Heart right ventricle (tissue), 16 donors: ENCODE data around the gene BOD1. TPM values are rescaled to one million over a fixed set of nuclear protein-coding genes. Genes with fewer than 3 reads are reported as not detected.

Experiments
- ATAC-seq, 8 donors: fragments of 200-7000 bp; cut with Tn5 transposase; one replicate each; pipeline ENCODE4 v1.9.1; 2020; ENCODE audit warnings: mild to moderate bottlenecking in 8 of 8, moderate library complexity in 8 of 8, moderate number of reproducible peaks in 1 of 8
- DNase-seq, 2 donors: peaks; one replicate each; pipeline ENCODE4 v3.0.0-alpha.2; 2020
- H3K27ac ChIP-seq, 10 donors: fragments of 200-600 bp; sonication (generic) in 2 of 10; one replicate each; pipeline versions ENCODE4 v1.5.0 to v1.8.0; 2020 to 2022; ENCODE audit warnings: mild to moderate bottlenecking in 3 of 10
- H3K27me3 ChIP-seq, 7 donors: fragments of 200-600 bp; one replicate each; pipeline ENCODE4 v1.8.0; 2021 to 2022; ENCODE audit warnings: mild to moderate bottlenecking in 2 of 7
- H3K36me3 ChIP-seq, 9 donors: fragments of 200-600 bp; sonication (generic) in 1 of 9; one replicate each; pipeline versions ENCODE4 v1.5.0 to v1.8.0; 2020 to 2022; ENCODE audit warnings: mild to moderate bottlenecking in 2 of 9
- H3K4me1 ChIP-seq, 9 donors: fragments of 200-600 bp; sonication (generic) in 1 of 9; one replicate each; pipeline versions ENCODE4 v1.5.0 to v1.8.0; 2020 to 2022; ENCODE audit warnings: mild to moderate bottlenecking in 4 of 9
- H3K4me3 ChIP-seq, 10 donors: fragments of 200-600 bp; sonication (generic) in 2 of 10; one replicate each; pipeline versions ENCODE4 v1.5.0 to v1.8.0; 2020 to 2022; ENCODE audit warnings: mild to moderate bottlenecking in 7 of 10, moderate library complexity in 2 of 10
- H3K9me3 ChIP-seq, 11 donors: fragments of 200-600 bp in 10 of 11; sonication (generic) in 2 of 11; one replicate each; pipeline versions ENCODE4 v1.5.0 to v1.8.0; 2013 to 2022; ENCODE audit warnings: mild to moderate bottlenecking in 2 of 11, control low read depth in 1 of 11, moderate library complexity in 1 of 11
- WGBS, 2 donors: extraction: QIAGEN DNeasy Blood & Tissue Kit; methylation state at CpG; one replicate each; pipeline ENCODE4 v1.1.7; 2013; ENCODE audit warnings: inconsistent platforms in 1 of 2; 5-methylcytosine and 5-hydroxymethylcytosine counted together
- intact Hi-C, 10 donors: fragments of 100-400 bp; cut with DNase I; formaldehyde crosslinking; loops; one replicate each; pipeline versions ENCODE4 v1.11.1 to v1.14.2; 2022
- polyA plus RNA-seq, 2 donors: library from polyadenylated mRNA; stranded (reverse); fragments of 200-250 nt; gene quantifications; one replicate each; pipeline ENCODE4 v1.2.3, GENCODE V29; 2013
- total RNA-seq, 10 donors: library from RNA; stranded (reverse); fragmentation: NEBNext Ultra II Directional in 3 of 10; extraction: Animal tissue kit (Norgen Biotek cat#: 25700) in 3 of 10; gene quantifications; one replicate each; pipeline versions ENCODE4 v1.2.1 to v1.2.4, GENCODE V29; 2021 to 2023
- TF ChIP-seq, protein P1 (sequence below), 9 donors: fragments of 200-600 bp; sonication (generic) in 2 of 9; IDR thresholded peaks; one replicate each; pipeline versions ENCODE4 v1.5.0 to v1.8.0; 2021 to 2022; ENCODE audit warnings: antibody characterized with exemption in 9 of 9, mild to moderate bottlenecking in 5 of 9, moderate library complexity in 1 of 9
- donor health status: Arrhythmogenic right ventricular cardiomyopathy.
- donor health status: ischemic (EF 13 %, LVEDD 7.1; RV severe dilation, severe dysfunction).
- donor health status: healthy with polysubstance abuse.
- donor health status: DM: no; HTN: yes; CAD: no.
- donor health status: DM: no; HTN: no; CAD: no.
- donor health status: ischemic (EF 25% LVEDD 6.9; RV normal size, moderate dysfunction).
- donor health status: ischemic (EF 25% LVEDD 5.7; RV mildly dilated, moderate dysfunction).
- donor health status: healthy.
- donor health status: DM: yes; HTN: yes; CAD: no.
- donor health status: Ischemic cardiomyopathy.
- donor health status: ischemic (EF 35%, LVEDD 5.7; RV mildly dilated, moderate dysfunction).
- donor health status: nonischemic (EF 11% LVEDD 7.7; RV severe dilation, severe dysfunction).
- donor health status: DM: yes; HTN: yes; CAD: no.
- donor health status: PGD.
- donor health status: ischemic (EF 29% LVEDD 5.4; RV normal size, mild dysfunction).
- donor health status: nonischemic (EF 23%, LVEDD 6.1; RV moderate dilation, normal function).

The BOD1 gene
- total and polyA plus RNA-seq, 12 donors, result 20.2 to 54.3 (median 45.7) TPM

DNA sequence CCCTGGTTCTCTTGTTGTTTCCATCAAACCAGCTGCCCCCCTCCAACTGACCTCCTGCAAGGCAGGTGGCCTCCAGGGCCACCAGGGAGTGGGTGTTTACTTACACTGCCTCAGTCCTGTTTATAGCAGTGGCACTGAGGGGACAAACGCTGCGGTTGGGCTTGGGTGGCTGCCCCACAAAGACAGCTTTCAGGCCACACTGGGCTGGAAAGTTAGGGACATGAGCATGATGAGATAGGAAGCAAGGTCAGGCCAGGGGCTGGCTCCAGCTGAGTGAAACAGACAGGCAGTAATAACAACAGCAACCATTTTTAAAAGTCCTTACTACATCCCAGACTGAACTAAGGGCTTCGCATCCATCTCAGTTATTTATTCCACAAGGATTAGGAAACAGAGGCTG, 20.6 kb downstream of the BOD1 start:
- 66 to 67% methylated on average over 3 of the region's 3 CpGs for WGBS, 2 donors
- Histone ChIP-seq H3K36me3 (peaks cover 0 to 4% (median 0%) of the 10 kb centered on the region in 9 donors), H3K4me1 (peaks cover 0 to 3% (median 0%) of the 10 kb centered on the region in 9 donors), H3K27ac (no peak overlapping the region), H3K27me3 (no peaks in the 10 kb centered on the region), H3K9me3 (peaks cover 0 to 31% (median 11%) of the 10 kb centered on the region in 11 donors), H3K4me3 (no peak overlapping the region)
- peak in 1 of 8 donors; percentile 58 for ATAC-seq
- intact Hi-C loops, result no loop called here
- TF ChIP-seq, protein P1, sequence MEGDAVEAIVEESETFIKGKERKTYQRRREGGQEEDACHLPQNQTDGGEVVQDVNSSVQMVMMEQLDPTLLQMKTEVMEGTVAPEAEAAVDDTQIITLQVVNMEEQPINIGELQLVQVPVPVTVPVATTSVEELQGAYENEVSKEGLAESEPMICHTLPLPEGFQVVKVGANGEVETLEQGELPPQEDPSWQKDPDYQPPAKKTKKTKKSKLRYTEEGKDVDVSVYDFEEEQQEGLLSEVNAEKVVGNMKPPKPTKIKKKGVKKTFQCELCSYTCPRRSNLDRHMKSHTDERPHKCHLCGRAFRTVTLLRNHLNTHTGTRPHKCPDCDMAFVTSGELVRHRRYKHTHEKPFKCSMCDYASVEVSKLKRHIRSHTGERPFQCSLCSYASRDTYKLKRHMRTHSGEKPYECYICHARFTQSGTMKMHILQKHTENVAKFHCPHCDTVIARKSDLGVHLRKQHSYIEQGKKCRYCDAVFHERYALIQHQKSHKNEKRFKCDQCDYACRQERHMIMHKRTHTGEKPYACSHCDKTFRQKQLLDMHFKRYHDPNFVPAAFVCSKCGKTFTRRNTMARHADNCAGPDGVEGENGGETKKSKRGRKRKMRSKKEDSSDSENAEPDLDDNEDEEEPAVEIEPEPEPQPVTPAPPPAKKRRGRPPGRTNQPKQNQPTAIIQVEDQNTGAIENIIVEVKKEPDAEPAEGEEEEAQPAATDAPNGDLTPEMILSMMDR (IDR thresholded peaks at IDR 0.05), result no peak
- no peak for DNase-seq

DNA sequence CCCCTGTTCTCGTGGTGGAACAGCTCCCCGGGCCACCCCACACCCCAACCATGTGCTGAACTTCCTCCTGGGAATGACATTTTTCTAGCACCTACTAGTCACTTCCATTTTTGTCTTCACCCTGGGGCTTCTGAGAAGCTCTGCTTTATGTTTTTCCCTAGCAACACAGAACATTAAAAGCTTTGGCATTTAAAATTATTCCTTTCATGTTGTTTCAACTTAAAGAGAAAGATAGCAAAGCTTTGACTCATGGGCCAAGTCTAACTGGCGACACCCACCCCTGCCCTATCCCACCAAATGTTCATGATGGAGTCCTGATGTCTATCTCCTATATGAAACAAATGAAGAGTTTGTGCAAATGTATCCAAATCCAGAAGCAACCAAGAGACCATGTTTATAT, 22.4 kb downstream of the BOD1 start:
- Histone ChIP-seq H3K27ac (no peak overlapping the region), H3K4me3 (no peak overlapping the region), H3K36me3 (no peaks in the 10 kb centered on the region), H3K4me1 (peaks cover 0 to 9% (median 0%) of the 10 kb centered on the region in 9 donors), H3K27me3 (no peaks in the 10 kb centered on the region), H3K9me3 (peaks cover 0 to 32% (median 11%) of the 10 kb centered on the region in 11 donors)
- 92% methylated on average over 3 of the region's 3 CpGs for WGBS, 2 donors
- ATAC-seq (no peak), DNase-seq (no peak)
- TF ChIP-seq, protein P1 (IDR thresholded peaks at IDR 0.05), result no peak
- intact Hi-C loops, result no loop called here

DNA sequence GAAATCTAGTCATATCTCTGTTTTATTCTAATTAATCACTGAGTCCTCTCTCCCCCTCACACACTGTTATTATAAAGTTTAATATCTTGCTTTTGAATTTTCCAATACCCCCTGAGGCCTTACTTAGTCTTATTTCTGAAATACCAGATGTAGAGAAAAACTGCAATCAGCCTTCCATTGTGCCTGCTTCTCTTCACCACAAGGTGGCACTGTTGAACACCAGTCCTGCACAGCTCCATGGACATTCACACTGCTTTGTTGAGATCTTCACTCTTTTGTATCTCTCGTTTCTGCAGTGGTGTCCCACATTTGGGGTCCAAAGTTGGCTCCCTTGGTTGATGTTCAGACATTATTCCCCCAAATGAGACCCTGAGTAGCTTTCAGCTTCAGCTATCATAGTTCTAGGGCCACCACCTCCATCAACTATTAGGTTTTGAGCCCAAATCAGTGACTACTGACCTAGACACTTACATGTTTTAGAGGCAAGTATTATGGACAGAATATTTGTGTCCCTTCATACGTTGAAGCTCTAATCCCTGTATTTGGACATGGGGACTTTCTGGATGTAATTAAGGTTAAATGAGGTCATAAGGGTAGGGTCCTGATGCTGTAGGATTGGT, 24.3 kb downstream of the BOD1 start:
- 83 to 88% methylated on average over 2 of the region's 2 CpGs for WGBS, 2 donors
- intact Hi-C loops, result no loop called here
- no peak for ATAC-seq

DNA sequence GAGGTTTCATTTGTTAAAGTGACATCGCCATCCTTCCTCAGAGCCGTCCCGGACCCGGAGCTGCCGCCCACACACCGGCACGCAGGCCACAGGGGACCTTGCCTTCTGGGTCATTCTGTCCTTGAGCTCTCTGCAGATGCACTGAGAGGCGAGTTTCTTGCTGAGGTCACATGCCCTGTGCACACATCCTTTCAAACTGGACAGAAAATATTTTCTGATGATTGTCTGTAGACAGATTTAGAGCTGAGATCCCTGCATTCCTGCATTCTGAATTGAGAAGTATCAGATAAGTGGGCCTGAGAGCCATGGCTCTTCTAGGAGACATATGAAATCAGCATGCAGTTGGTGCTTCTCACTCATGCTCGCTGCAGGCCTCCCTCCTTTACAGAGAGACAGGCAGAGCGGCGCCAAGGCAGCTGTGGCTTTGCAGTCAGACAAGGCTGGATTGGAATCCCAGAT, 25.4 kb downstream of the BOD1 start:
- Histone ChIP-seq H3K4me3 (peak overlapping the region in 1 of 10 donors; percentile 23), H3K9me3 (peaks cover 0 to 59% (median 11%) of the 10 kb centered on the region in 11 donors), H3K27ac (peak overlapping the region in 6 of 10 donors; percentile 13 to 79 (median 40)), H3K36me3 (no peaks in the 10 kb centered on the region), H3K4me1 (peaks cover 0 to 9% (median 0%) of the 10 kb centered on the region in 9 donors), H3K27me3 (no peaks in the 10 kb centered on the region)
- DNase-seq, result peak in 1 of 2 donors; percentile 30
- TF ChIP-seq, protein P1 (IDR thresholded peaks at IDR 0.05), result no peak
- 58 to 64% methylated on average over 11 of the region's 11 CpGs for WGBS, 2 donors
- intact Hi-C loops, result no loop called here
- ATAC-seq, result peak in 7 of 8 donors; percentile 60 to 86 (median 77)

More for the DNA sequence above, 24.3 kb downstream of the BOD1 start:
- H3K27me3 ChIP-seq, result no peaks in the 10 kb centered on the region
- H3K27ac ChIP-seq, result no peak overlapping the region
- no peak for DNase-seq
- H3K36me3 ChIP-seq, result no peaks in the 10 kb centered on the region
- peaks cover 0 to 9% (median 0%) of the 10 kb centered on the region in 9 donors for H3K4me1 ChIP-seq
- no peak overlapping the region for H3K4me3 ChIP-seq
- TF ChIP-seq, protein P1 (IDR thresholded peaks at IDR 0.05), result peak in 7 of 9 donors; percentile 20 to 45 (median 35)
- peaks cover 0 to 49% (median 11%) of the 10 kb centered on the region in 11 donors for H3K9me3 ChIP-seq
